Stromal cell of bone marrow (primary cell): Measurements from ENCODE around the gene SPRYD4.
A peak's percentile ranks its signal among the peaks of the same experiment; 100 is the strongest.

Experiments used
- DNase-seq: peaks from one replicate; pipeline ENCODE4 v3.0.0-alpha.2; 2012; ENCODE audit warnings: low read depth

The SPRYD4 gene

GRCh38 chr12:56521590-56522371 is 53.4 kb downstream of the SPRYD4 start, which contains the start of gene RBMS2:
TSS of gene RBMS2 (plus strand) at chr12:56521820. CDS start at chr12:56522024, 204 bp downstream.
- peak; percentile 93 for DNase-seq

- DNase-seq = no peak
Observed at GRCh38 chr12:56522411-56523193, 54.2 kb downstream of the SPRYD4 start.

- DNase-seq = no peak
Observed at GRCh38 chr12:56528846-56529245, 60.5 kb downstream of the SPRYD4 start.
